UCSD-AML1 (cell line): ENCODE measurements around the gene ZFP64.
"Not testable (repeated sequence)": the region's sequence is repeated elsewhere in the genome, so short reads cannot be mapped to it uniquely, and the experiment has no call there.

Experiments used
- DNase-seq: peaks from one replicate; lab custom pipeline; 2025; ENCODE audit not compliant: unreplicated experiment; lab: John Stamatoyannopoulos, UW

ZFP64 gene

GRCh38 chr20:52160049-52160570 lies 31.5 kb downstream of the ZFP64 start:
- DNase-seq: no peak

- DNase-seq: no peak
Observed at GRCh38 chr20:52154575-52154974, 37.0 kb downstream of the ZFP64 start.

GRCh38 chr20:52153896-52154295 lies 37.7 kb downstream of the ZFP64 start:
- DNase-seq: no peak

GRCh38 chr20:52152921-52153320 lies 38.7 kb downstream of the ZFP64 start:
- no peak for DNase-seq

- DNase-seq: no peak
Observed at GRCh38 chr20:52152416-52152815, 39.2 kb downstream of the ZFP64 start.

GRCh38 chr20:52150440-52151258 lies 40.9 kb downstream of the ZFP64 start:
- no peak for DNase-seq

- DNase-seq: no peak
Observed at GRCh38 chr20:52145587-52145986, 46.0 kb downstream of the ZFP64 start.

- DNase-seq: no peak
Observed at GRCh38 chr20:52143277-52143676, 48.3 kb downstream of the ZFP64 start.

- DNase-seq: no peak
Observed at GRCh38 chr20:52142757-52143156, 48.8 kb downstream of the ZFP64 start.

GRCh38 chr20:52139986-52140385 lies 51.6 kb downstream of the ZFP64 start:
- DNase-seq: no peak

GRCh38 chr20:52137850-52138249 lies 53.7 kb downstream of the ZFP64 start:
- DNase-seq: no peak

GRCh38 chr20:52133714-52134113 lies 57.9 kb downstream of the ZFP64 start:
- DNase-seq: not testable (repeated sequence)

- no peak for DNase-seq
Observed at GRCh38 chr20:52132337-52132736, 59.2 kb downstream of the ZFP64 start.

- DNase-seq: no peak
Observed at GRCh38 chr20:52131048-52131643, 60.4 kb downstream of the ZFP64 start.

- DNase-seq: no peak
Observed at GRCh38 chr20:52130406-52130805, 61.2 kb downstream of the ZFP64 start.

GRCh38 chr20:52129611-52130010 lies 62.0 kb downstream of the ZFP64 start:
- no peak for DNase-seq

- DNase-seq: no peak
Observed at GRCh38 chr20:52127309-52127708, 64.3 kb downstream of the ZFP64 start.

- no peak for DNase-seq
Observed at GRCh38 chr20:52124821-52125220, 66.8 kb downstream of the ZFP64 start.

- DNase-seq: no peak
Observed at GRCh38 chr20:52118696-52119095, 72.9 kb downstream of the ZFP64 start.

- no peak for DNase-seq
Observed at GRCh38 chr20:52118016-52118623, 73.5 kb downstream of the ZFP64 start.

GRCh38 chr20:52110456-52110855 lies 81.1 kb downstream of the ZFP64 start:
- no peak for DNase-seq
